GM20431 (cell line): Measurements from ENCODE around the gene TRMT1L.

Source experiments
- in situ Hi-C: fragments of 300-500 bp; cut with MseI, MboI; formaldehyde crosslinking; loops from one replicate; pipeline ENCODE4 v1.15.0; 2020; ENCODE audit warnings: low sequenced_read_pairs; ENCODE audit not compliant: unreplicated experiment

The TRMT1L gene

DNA sequence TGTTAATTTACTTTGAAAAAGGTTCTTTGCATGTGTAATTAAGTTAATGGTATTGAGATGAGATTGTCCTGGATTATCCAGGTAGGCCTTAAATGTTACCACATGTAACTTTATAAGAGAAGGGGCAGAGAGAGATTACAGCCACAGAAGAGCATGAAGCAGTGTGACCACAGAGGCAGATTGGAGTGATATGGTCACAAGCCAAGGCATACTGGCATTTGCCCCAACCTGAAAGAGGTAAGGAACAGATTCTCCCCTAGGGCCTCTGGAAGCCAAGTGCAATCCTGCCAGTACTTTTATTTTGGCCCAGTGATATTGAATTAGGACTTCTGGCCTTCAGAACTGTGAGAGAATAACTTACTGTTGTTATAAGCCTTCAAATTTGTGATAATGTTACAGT, 88.4 kb downstream of the TRMT1L start:
- in situ Hi-C loops, result no loop called here
